ENCODE measurements around the gene ABHD13.

DNA sequence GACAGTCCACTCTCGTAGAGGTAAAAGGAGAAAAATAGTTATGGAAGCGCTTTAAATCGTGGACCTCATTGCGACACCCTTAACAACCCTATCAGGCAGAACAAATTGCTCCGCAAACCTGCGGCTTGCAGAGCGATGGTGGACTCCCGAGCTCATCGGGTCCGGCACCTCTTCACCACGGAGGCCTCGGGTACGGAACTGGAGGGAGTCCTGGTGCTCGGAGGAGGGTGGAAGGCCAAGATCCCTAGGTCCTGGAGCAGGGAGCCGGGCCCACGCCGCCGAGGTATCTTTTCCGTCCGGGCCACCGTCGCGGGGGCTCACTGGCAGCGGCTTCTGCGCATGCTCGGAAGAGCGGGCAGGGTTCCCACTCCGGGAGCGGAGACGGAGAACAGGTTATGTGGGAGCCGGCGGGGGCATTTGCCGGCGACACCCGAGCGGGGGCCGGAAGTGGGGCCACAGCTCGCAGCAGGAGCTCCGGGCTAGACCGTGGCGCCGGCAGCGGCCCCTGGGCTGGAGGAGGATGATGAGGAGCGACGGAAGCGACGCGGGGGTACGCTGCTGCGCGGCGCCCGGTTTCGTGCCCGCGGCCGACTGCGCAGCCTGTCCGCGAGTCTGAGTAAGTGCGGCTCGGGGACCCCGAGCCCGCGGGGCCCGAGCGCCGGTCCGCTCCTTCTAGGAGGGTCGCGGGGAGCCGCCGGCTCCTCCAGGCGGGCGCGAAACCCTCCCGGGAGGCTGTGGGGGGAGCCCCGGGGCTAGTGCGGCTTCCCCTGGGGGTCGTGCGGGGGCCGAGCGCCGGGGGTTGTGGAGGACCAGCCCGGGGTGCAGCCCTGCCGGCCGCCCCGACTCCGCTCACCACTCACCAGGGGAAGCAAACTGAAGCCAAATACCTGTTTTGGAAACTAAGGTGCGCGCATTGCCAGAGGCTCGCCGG is at the start of gene ABHD13:
- TF ChIP-seq CTCF (conservative IDR thresholded peaks at IDR 0.05) (no peak), EZH2 (IDR thresholded peaks at IDR 0.05; ENCODE audit: low read depth) (no peak)

Measured in PC-9 (cell line).